Mesendoderm (in vitro differentiated cells): ENCODE data around the gene SRBD1. TPM values are rescaled to one million over a fixed set of nuclear protein-coding genes. Genes with fewer than 3 reads are reported as not detected.

Source experiments
- DNase-seq: peaks from one replicate; pipeline ENCODE4 v3.0.0; 2013
- H2AK5ac ChIP-seq: 2 replicates; pipeline ENCODE4 v1.6.1; 2013; ENCODE audit warnings: low read length, inconsistent platforms
- H2BK120ac ChIP-seq: 2 replicates; pipeline ENCODE4 v1.6.1; 2013; ENCODE audit warnings: low read depth, mild to moderate bottlenecking, low read length, moderate library complexity, mixed read lengths
- H2BK15ac ChIP-seq: replicated peaks from 2 replicates; pipeline ENCODE4 v1.6.1; 2013; ENCODE audit warnings: low read depth, mild to moderate bottlenecking, moderate library complexity
- H2BK5ac ChIP-seq: 2 replicates; pipeline ENCODE4 v1.6.1; 2013; ENCODE audit warnings: low read length, inconsistent platforms
- H3K18ac ChIP-seq: 2 replicates; pipeline ENCODE4 v1.6.1; 2013; ENCODE audit warnings: mild to moderate bottlenecking, low read length, mixed read lengths
- H3K23ac ChIP-seq: one replicate; pipeline ENCODE4 v1.6.1; 2013; ENCODE audit warnings: low read length
- H3K27ac ChIP-seq: 2 replicates; pipeline ENCODE4 v1.5.1; 2013; ENCODE audit warnings: low read depth, mild to moderate bottlenecking, inconsistent platforms, low read length, moderate library complexity
- H3K27me3 ChIP-seq: 2 replicates; pipeline ENCODE4 v1.6.1; 2013; ENCODE audit warnings: low read length, control low read depth, mild to moderate bottlenecking, inconsistent platforms; ENCODE audit not compliant: insufficient read depth, poor library complexity
- H3K36me3 ChIP-seq: 2 replicates; pipeline ENCODE4 v1.6.1; 2013; ENCODE audit warnings: low read length, inconsistent platforms; ENCODE audit not compliant: control insufficient read depth, insufficient read depth
- H3K4ac ChIP-seq: one replicate; pipeline ENCODE4 v1.6.1; 2013; ENCODE audit warnings: low read depth, mild to moderate bottlenecking, low read length, moderate library complexity
- H3K4me1 ChIP-seq: 2 replicates; pipeline ENCODE4 v1.6.1; 2013; ENCODE audit warnings: low read depth, low read length, inconsistent platforms; ENCODE audit not compliant: control insufficient read depth
- H3K4me2 ChIP-seq: 2 replicates; pipeline ENCODE4 v1.6.1; 2013; ENCODE audit warnings: low read length
- H3K4me3 ChIP-seq: 2 replicates; pipeline ENCODE4 v1.5.1; 2013; ENCODE audit warnings: mild to moderate bottlenecking, low read length
- H3K56ac ChIP-seq: one replicate; pipeline ENCODE4 v1.6.1; 2013; ENCODE audit warnings: low read length
- H3K79me1 ChIP-seq: 2 replicates; pipeline ENCODE4 v1.6.1; 2013; ENCODE audit warnings: low read length, inconsistent platforms
- H3K79me2 ChIP-seq: 2 replicates; pipeline ENCODE4 v1.6.1; 2013; ENCODE audit warnings: mild to moderate bottlenecking, low read length; ENCODE audit not compliant: control insufficient read depth, insufficient read depth
- H3K9ac ChIP-seq: 2 replicates; pipeline ENCODE4 v1.6.1; 2013; ENCODE audit warnings: low read length, inconsistent platforms
- H4K5ac ChIP-seq: one replicate; pipeline ENCODE4 v1.6.1; 2013; ENCODE audit warnings: low read length
- H4K8ac ChIP-seq: one replicate; pipeline ENCODE4 v1.6.1; 2013; ENCODE audit warnings: low read depth, mild to moderate bottlenecking, control low read depth, low read length, moderate library complexity
- WGBS: extraction: QIAGEN DNeasy Blood & Tissue Kit; methylation state at CpG from one replicate; pipeline ENCODE4 v1.1.7; 2013; ENCODE audit warnings: low lambda C conversion rate, missing lambda C conversion rate; ENCODE audit not compliant: insufficient coverage; ENCODE audit errors: extremely low coverage; 5-methylcytosine and 5-hydroxymethylcytosine counted together
- polyA plus RNA-seq, 2 experiments: library from polyadenylated mRNA; stranded (reverse); fragments of 200-250 nt; gene quantifications; one replicate each; pipeline ENCODE4 v1.2.3, GENCODE V29; 2013

Gene SRBD1, protein sequence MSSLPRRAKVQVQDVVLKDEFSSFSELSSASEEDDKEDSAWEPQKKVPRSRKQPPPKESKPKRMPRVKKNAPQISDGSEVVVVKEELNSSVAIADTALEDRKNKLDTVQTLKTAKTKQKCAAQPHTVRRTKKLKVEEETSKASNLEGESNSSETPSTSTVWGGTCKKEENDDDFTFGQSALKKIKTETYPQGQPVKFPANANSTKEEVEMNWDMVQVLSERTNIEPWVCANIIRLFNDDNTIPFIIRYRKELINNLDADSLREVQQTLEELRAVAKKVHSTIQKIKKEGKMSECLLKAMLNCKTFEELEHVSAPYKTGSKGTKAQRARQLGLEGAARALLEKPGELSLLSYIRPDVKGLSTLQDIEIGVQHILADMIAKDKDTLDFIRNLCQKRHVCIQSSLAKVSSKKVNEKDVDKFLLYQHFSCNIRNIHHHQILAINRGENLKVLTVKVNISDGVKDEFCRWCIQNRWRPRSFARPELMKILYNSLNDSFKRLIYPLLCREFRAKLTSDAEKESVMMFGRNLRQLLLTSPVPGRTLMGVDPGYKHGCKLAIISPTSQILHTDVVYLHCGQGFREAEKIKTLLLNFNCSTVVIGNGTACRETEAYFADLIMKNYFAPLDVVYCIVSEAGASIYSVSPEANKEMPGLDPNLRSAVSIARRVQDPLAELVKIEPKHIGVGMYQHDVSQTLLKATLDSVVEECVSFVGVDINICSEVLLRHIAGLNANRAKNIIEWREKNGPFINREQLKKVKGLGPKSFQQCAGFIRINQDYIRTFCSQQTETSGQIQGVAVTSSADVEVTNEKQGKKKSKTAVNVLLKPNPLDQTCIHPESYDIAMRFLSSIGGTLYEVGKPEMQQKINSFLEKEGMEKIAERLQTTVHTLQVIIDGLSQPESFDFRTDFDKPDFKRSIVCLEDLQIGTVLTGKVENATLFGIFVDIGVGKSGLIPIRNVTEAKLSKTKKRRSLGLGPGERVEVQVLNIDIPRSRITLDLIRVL
- polyA plus RNA-seq (2013, experiment 1 of 2): 15.5 TPM
- polyA plus RNA-seq (2013, experiment 2 of 2): 15.7 TPM

DNA sequence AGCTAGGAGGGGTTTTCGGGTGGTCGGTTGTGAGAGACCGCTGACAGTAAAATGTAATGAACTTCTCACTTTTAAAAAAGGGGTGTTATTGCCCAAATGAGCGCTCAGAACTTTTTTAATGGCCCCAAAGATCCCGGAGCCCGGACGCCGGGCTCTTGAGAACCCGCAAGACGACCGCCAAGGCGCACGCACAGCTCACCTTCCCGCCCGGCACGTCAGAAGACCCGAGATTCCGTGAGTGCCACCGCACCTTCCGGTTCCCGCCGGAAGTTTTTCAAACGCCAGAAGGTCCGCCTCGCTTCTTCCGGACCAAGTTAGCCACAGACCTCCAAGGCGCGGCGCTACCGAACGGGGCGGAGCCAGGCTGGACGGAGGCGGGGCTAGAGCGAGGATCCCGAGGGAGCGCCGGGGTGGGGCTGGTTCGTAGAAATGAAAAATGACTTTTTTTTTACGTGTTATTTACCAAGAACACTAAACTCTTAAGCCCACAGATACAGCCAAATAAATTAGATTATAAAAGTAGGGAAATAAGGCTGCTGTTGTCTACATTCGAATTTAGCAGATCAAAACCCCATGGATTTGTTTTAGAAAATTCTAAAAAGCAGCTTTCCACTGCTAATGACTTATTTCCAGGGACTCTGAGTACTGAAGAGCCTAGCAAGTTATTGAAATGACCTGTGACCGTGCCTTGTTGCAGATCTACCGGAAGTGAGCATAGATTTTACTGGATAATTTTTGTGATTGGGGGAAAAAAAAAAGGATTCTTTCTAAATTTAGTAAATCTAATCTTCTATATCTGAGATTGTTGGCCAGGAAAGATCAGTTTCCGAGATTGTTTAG lies at the start of gene SRBD1:
SRBD1 (minus strand) TSS at position 248 of the 840 bp plus-strand sequence. CDS start 5,826 bp downstream, outside the sequence.
- Histone ChIP-seq H3K79me2 (peaks cover 11% of the 10 kb centered on the region), H3K23ac (no peak within 1 kb of the TSS), H3K9ac (peak within 1 kb of the TSS; percentile 88), H3K4me3 (peak within 1 kb of the TSS; percentile 94), H3K27ac (peak within 1 kb of the TSS; percentile 73), H2BK5ac (no peak within 1 kb of the TSS), H2BK120ac (no peak within 1 kb of the TSS), H3K4me1 (no peaks in the 10 kb centered on the region), H2AK5ac (no peak within 1 kb of the TSS), H2BK15ac (peak within 1 kb of the TSS; percentile 36), H4K5ac (no peak within 1 kb of the TSS), H3K79me1 (peaks cover 9% of the 10 kb centered on the region), H3K4me2 (peak within 1 kb of the TSS; percentile 95), H3K27me3 (no peaks in the 10 kb centered on the region), H3K56ac (peak within 1 kb of the TSS; percentile 93), H3K36me3 (no peaks in the 10 kb centered on the region), H3K4ac (no peak within 1 kb of the TSS), H3K18ac (peak within 1 kb of the TSS; percentile 85), H4K8ac (no peak within 1 kb of the TSS)
- DNase-seq: peak; percentile 98
- no CpG with 5 or more reads among the region's 44 CpGs for WGBS

DNA sequence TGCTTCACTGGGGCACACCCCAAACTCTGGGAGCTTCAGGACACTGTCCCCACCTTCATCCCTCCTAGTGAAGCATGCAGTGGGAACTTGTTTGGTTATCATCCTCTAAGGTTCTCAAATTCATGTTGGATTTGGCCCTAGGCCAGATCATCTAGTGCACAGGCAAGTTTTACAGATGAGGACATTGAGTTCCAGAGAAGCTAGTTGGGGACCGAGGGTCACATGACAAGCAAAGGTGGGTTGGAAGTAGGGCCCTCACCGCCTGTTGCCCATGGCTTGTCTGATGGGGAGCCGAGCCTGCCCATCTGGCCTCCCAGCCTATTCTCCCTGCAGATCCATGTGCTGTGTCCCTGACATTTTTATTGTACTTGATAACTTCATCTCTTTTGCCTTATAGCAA lies 43.2 kb upstream of the SRBD1 start:
- H2BK5ac ChIP-seq: no peak overlapping the region
- H4K8ac ChIP-seq: no peak overlapping the region
- H3K4me2 ChIP-seq: no peak overlapping the region
- H3K9ac ChIP-seq: no peak overlapping the region
- H2AK5ac ChIP-seq: no peak overlapping the region
- no peak overlapping the region for H3K4me3 ChIP-seq
- H2BK120ac ChIP-seq: no peak overlapping the region
- no peak overlapping the region for H3K23ac ChIP-seq
- peaks cover 4% of the 10 kb centered on the region for H3K4me1 ChIP-seq
- no peak overlapping the region for H4K5ac ChIP-seq
- H3K36me3 ChIP-seq: no peaks in the 10 kb centered on the region
- no CpG with 5 or more reads among the region's 3 CpGs for WGBS
- H3K56ac ChIP-seq: no peak overlapping the region
- no peaks in the 10 kb centered on the region for H3K79me2 ChIP-seq
- no peak overlapping the region for H3K27ac ChIP-seq
- peaks cover 15% of the 10 kb centered on the region for H3K27me3 ChIP-seq
- no peak overlapping the region for H2BK15ac ChIP-seq
- H3K4ac ChIP-seq: no peak overlapping the region
- H3K18ac ChIP-seq: no peak overlapping the region
- H3K79me1 ChIP-seq: no peaks in the 10 kb centered on the region
- no peak for DNase-seq

DNA sequence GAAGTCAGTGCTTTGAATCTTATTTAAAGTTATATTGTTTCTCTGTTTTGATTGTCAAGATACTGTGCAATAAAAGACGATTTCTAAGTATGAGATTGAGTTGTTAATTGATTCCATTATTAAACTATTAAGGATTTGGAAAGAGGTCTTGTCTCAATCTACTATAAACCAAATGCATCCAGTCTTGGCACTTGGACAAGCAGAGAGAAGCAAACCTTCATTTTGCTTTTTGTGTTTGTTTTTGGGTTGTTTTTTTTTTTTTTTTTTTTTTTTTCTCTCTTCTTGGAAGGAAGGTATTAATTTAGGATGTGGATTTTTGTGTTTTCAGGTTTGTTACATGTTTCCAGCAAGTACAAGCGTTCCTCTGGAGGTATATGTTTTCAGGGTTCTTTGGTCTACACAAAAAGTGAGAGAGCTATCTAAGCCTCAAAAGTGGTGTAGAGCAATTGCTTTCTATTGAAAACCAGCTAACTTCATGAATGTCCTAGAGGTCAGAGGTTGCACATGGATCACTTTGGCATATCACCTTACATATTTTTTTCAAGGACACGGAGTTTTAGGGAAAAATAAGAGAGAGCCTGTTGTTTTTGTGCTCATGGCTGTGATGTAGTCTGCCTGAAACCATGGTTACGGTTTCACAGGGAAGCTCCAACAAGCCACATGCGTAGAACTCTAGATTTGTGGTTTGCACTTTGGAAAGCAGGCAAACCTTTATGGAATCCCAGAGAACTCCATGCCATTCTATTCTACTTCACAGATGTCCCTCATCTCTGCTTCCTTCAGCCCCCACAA lies 42.3 kb upstream of the SRBD1 start:
- no peak overlapping the region for H3K56ac ChIP-seq
- H3K4me3 ChIP-seq: no peak overlapping the region
- H3K9ac ChIP-seq: no peak overlapping the region
- H3K27me3 ChIP-seq: peaks cover 21% of the 10 kb centered on the region
- peaks cover 4% of the 10 kb centered on the region for H3K4me1 ChIP-seq
- no CpG with 5 or more reads among the region's 5 CpGs for WGBS
- H2BK15ac ChIP-seq: no peak overlapping the region
- no peak overlapping the region for H3K18ac ChIP-seq
- H4K5ac ChIP-seq: no peak overlapping the region
- no peak overlapping the region for H2BK120ac ChIP-seq
- no peak overlapping the region for H4K8ac ChIP-seq
- H3K23ac ChIP-seq: no peak overlapping the region
- H3K79me2 ChIP-seq: no peaks in the 10 kb centered on the region
- no peak overlapping the region for H2BK5ac ChIP-seq
- H3K4ac ChIP-seq: no peak overlapping the region
- no peak overlapping the region for H3K27ac ChIP-seq
- H3K4me2 ChIP-seq: no peak overlapping the region
- no peak overlapping the region for H2AK5ac ChIP-seq
- no peaks in the 10 kb centered on the region for H3K36me3 ChIP-seq
- no peak for DNase-seq
- no peaks in the 10 kb centered on the region for H3K79me1 ChIP-seq

DNA sequence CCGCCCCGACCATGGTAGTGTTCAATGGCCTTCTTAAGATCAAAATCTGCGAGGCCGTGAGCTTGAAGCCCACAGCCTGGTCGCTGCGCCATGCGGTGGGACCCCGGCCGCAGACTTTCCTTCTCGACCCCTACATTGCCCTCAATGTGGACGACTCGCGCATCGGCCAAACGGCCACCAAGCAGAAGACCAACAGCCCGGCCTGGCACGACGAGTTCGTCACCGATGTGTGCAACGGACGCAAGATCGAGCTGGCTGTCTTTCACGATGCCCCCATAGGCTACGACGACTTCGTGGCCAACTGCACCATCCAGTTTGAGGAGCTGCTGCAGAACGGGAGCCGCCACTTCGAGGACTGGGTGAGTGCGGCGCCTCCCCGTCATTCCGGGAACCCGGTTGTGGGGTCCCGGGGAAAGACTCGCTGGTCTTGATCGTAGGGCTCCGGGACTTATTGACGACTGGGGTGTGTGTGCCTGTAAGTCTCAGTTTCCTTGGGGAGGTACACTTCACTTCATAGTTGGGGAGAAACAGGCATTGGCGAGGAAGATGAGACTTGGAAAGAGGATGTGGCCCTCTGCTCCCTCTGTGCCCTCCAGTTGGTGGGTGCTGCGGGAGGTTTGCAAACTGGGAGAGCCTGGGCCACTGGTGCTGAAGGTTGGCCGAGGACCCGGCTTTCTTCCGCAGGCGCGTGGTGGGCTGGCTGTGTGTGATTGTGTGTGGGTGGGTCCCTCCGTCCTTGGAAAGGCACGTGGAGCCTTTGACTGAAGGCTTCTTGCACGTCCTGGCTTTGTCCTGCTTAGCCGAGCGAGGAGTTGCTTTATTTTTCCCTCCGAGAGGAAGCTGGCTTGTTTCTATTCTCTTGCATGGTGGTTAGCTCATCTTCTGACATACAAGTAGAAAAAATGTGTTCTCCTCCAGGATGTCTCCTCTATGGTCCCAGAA lies 41.3 kb upstream of the SRBD1 start:
- H3K4me2 ChIP-seq: peak overlapping the region; percentile 66
- H3K79me1 ChIP-seq: no peaks in the 10 kb centered on the region
- no peak overlapping the region for H2BK15ac ChIP-seq
- no peak overlapping the region for H2BK120ac ChIP-seq
- H3K36me3 ChIP-seq: no peaks in the 10 kb centered on the region
- no peaks in the 10 kb centered on the region for H3K79me2 ChIP-seq
- H4K8ac ChIP-seq: no peak overlapping the region
- H3K27me3 ChIP-seq: peaks cover 24% of the 10 kb centered on the region
- H3K56ac ChIP-seq: peak overlapping the region; percentile 49
- WGBS: no CpG with 5 or more reads among the region's 53 CpGs
- peaks cover 4% of the 10 kb centered on the region for H3K4me1 ChIP-seq
- no peak overlapping the region for H3K27ac ChIP-seq
- H3K9ac ChIP-seq: peak overlapping the region; percentile 46
- no peak overlapping the region for H3K18ac ChIP-seq
- no peak overlapping the region for H2AK5ac ChIP-seq
- peak; percentile 35 for DNase-seq
- no peak overlapping the region for H3K4ac ChIP-seq
- peak overlapping the region; percentile 19 for H3K4me3 ChIP-seq
- H3K23ac ChIP-seq: peak overlapping the region; percentile 97
- H2BK5ac ChIP-seq: no peak overlapping the region
- H4K5ac ChIP-seq: no peak overlapping the region
